Breast epithelium (tissue), 3 donors: ENCODE measurements around the gene CAMTA1.

Source experiments
- CTCF ChIP-seq, 3 donors: fragments of 450-650 bp; IDR thresholded peaks; one replicate each; pipeline ENCODE4 v1.5.1; 2016 to 2017; ENCODE audit warnings: antibody characterized with exemption in 3 of 3, mild to moderate bottlenecking in 3 of 3, moderate library complexity in 3 of 3
- POLR2A ChIP-seq: fragments of 450-650 bp; IDR thresholded peaks from one replicate; pipeline ENCODE4 v1.6.1; 2016; ENCODE audit warnings: antibody characterized with exemption, mild to moderate bottlenecking, moderate library complexity
- POLR2AphosphoS5 ChIP-seq, 3 donors: sonication (generic); formaldehyde crosslinking; IDR thresholded peaks; one replicate each; pipeline ENCODE4 v1.6.1; 2017; ENCODE audit warnings: antibody characterized with exemption in 3 of 3

- TF ChIP-seq POLR2AphosphoS5 (IDR thresholded peaks at IDR 0.05): no peak
- TF ChIP-seq CTCF (IDR thresholded peaks at IDR 0.05): no peak
- no peak for TF ChIP-seq POLR2A
Measured at GRCh38 chr1:7219031-7219430, 433.8 kb downstream of the CAMTA1 start.
